Measurements from ENCODE around the gene DPP6. TPM values are rescaled to one million over a fixed set of nuclear protein-coding genes. Genes with fewer than 3 reads are reported as not detected.
A peak's percentile ranks its signal among the peaks of the same experiment; 100 is the strongest.

DPP6 gene
- total RNA-seq, 2 experiments from 2014 or later, result not detected

GRCh38 chr7:154827007-154827406, 774.8 kb downstream of the DPP6 start:
- H3K27ac ChIP-seq (ENCODE audit: low read depth, low read length, poor library complexity, severe bottlenecking), result no peak overlapping the region
- intact Hi-C loops (cut with micrococcal nuclease; ENCODE audit: unreplicated experiment), result no loop called here
- H3K9me2 ChIP-seq (ENCODE audit: insufficient read depth, low read length), result no peaks in the 10 kb centered on the region
- H4K20me1 ChIP-seq (ENCODE audit: insufficient read depth, low read length), result no peaks in the 10 kb centered on the region
- no peaks in the 10 kb centered on the region for H3K9me3 ChIP-seq (ENCODE audit: low read length)
- no peak for DNase-seq (ENCODE audit: low spot score)
- no peaks in the 10 kb centered on the region for H3K79me2 ChIP-seq (ENCODE audit: insufficient read depth, low read depth, low read length)
- H3K4me3 ChIP-seq (ENCODE audit: low read depth, low read length, poor library complexity, severe bottlenecking), result no peak overlapping the region
- ChIA-PET POLR2A (no interaction called here), CTCF (ENCODE audit: unreplicated experiment) (no interaction called here)
- TF ChIP-seq CTCF (conservative IDR thresholded peaks at IDR 0.05; ENCODE audit: low read length), result no peak
- TF ChIP-seq EZH2phosphoT487 (IDR thresholded peaks at IDR 0.05; ENCODE audit: borderline replicate concordance, low read depth, low read length), result no peak
- no peaks in the 10 kb centered on the region for H3K36me3 ChIP-seq (ENCODE audit: insufficient read depth, low read length)
- no peak overlapping the region for H3K4me2 ChIP-seq (ENCODE audit: low read length)
- no peak overlapping the region for H2AFZ ChIP-seq (ENCODE audit: low read length)
- no peaks in the 10 kb centered on the region for H3K4me1 ChIP-seq (ENCODE audit: insufficient read depth, low read length, poor library complexity, severe bottlenecking)
- no TSS peak for BruUV-seq (replicated peaks)

DNA sequence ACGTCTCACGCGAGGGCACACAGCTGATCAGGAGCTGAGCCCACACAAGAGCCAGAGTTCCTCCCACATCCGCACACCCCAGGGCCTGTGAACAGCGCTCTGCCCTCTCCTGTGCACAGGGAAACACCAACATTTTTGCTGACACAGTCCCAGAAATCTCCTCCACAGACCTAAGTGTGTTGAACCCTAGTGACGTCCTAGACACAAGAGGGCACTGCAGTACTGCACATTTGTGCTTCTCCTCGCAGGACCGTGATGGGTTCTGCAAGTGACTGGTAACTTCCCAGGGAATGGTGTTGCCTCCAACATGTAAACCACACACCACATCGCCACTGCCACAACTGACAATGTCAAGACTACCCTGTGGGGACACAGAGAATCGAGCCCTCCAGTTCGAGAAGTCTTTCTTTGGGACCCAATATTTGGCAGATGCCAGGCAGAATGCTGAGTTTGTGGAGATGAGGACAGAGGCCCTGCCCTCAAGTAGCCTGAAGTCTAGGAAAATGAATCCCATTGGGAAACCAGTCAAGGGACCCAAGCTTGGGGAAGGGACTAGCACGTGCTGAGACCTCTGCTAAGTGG, 780.5 kb downstream of the DPP6 start:
- H3K36me3 ChIP-seq (ENCODE audit: insufficient read depth, low read length), result no peaks in the 10 kb centered on the region
- peak; percentile 60 for TF ChIP-seq CTCF (conservative IDR thresholded peaks at IDR 0.05; ENCODE audit: low read length)
- TF ChIP-seq EZH2phosphoT487 (IDR thresholded peaks at IDR 0.05; ENCODE audit: borderline replicate concordance, low read depth, low read length), result no peak
- intact Hi-C loops (cut with micrococcal nuclease; ENCODE audit: unreplicated experiment), result loop anchor here (1.0 to 5.0 kb wide), 3 partner anchors 81 to 512 kb away; no protein-coding TSS in a partner anchor
- H3K9me3 ChIP-seq (ENCODE audit: low read length), result no peaks in the 10 kb centered on the region
- H3K9me2 ChIP-seq (ENCODE audit: insufficient read depth, low read length), result no peaks in the 10 kb centered on the region
- no peaks in the 10 kb centered on the region for H3K79me2 ChIP-seq (ENCODE audit: insufficient read depth, low read depth, low read length)
- peaks cover 29% of the 10 kb centered on the region for H3K4me1 ChIP-seq (ENCODE audit: insufficient read depth, low read length, poor library complexity, severe bottlenecking)
- no TSS peak for BruUV-seq (replicated peaks)
- peak; percentile 53 for DNase-seq (ENCODE audit: low spot score)
- H4K20me1 ChIP-seq (ENCODE audit: insufficient read depth, low read length), result no peaks in the 10 kb centered on the region
- ChIA-PET POLR2A (no interaction called here), CTCF (ENCODE audit: unreplicated experiment) (interaction anchor here (0.7 to 1.2 kb wide), 2 partner anchors 121 to 518 kb away, joined by 3 to 4 read pairs; no protein-coding TSS in a partner anchor)
- H3K4me2 ChIP-seq (ENCODE audit: low read length), result no peak overlapping the region
- H3K27ac ChIP-seq (ENCODE audit: low read depth, low read length, poor library complexity, severe bottlenecking), result no peak overlapping the region
- H2AFZ ChIP-seq (ENCODE audit: low read length), result no peak overlapping the region
- H3K4me3 ChIP-seq (ENCODE audit: low read depth, low read length, poor library complexity, severe bottlenecking), result no peak overlapping the region

DNA sequence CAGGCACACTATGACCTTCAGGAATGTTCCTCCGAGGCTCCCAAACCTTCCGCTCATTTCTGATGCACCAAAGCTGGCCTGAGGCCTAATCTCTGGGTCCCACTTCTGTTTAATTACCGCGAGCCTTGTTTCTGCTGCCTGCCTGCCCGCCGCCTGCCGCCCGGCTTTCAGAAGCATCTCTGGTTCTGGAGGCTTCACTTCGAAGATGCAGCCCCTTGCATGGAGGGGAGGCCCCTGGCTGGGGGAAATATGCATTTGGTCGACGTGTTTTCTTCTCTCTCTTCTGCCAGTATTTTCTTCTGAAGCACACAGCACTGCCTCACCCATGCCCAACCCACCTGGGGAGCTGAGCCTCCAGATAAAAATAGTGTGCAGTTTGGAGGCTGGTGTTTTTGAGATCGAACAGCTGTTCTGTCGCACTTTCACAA, 783.8 kb downstream of the DPP6 start:
- Histone ChIP-seq H3K27ac (ENCODE audit: low read depth, low read length, poor library complexity, severe bottlenecking) (peak overlapping the region; percentile 72), H3K4me1 (ENCODE audit: insufficient read depth, low read length, poor library complexity, severe bottlenecking) (peaks cover 34% of the 10 kb centered on the region), H3K79me2 (ENCODE audit: insufficient read depth, low read depth, low read length) (no peaks in the 10 kb centered on the region), H3K4me2 (ENCODE audit: low read length) (peak overlapping the region; percentile 56), H2AFZ (ENCODE audit: low read length) (peak overlapping the region; percentile 62), H4K20me1 (ENCODE audit: insufficient read depth, low read length) (no peaks in the 10 kb centered on the region), H3K9me2 (ENCODE audit: insufficient read depth, low read length) (no peaks in the 10 kb centered on the region), H3K36me3 (ENCODE audit: insufficient read depth, low read length) (no peaks in the 10 kb centered on the region), H3K4me3 (ENCODE audit: low read depth, low read length, poor library complexity, severe bottlenecking) (peak overlapping the region; percentile 27), H3K9me3 (ENCODE audit: low read length) (no peaks in the 10 kb centered on the region)
- TF ChIP-seq CTCF (conservative IDR thresholded peaks at IDR 0.05; ENCODE audit: low read length), result no peak
- no peak for TF ChIP-seq EZH2phosphoT487 (IDR thresholded peaks at IDR 0.05; ENCODE audit: borderline replicate concordance, low read depth, low read length)
- ChIA-PET CTCF (ENCODE audit: unreplicated experiment) (no interaction called here), POLR2A (interaction anchor here (0.7 kb wide), 1 partner anchor 1772 kb away, joined by 3 read pairs; no protein-coding TSS in a partner anchor)
- intact Hi-C loops (cut with micrococcal nuclease; ENCODE audit: unreplicated experiment), result loop anchor here (2.0 to 5.0 kb wide), 3 partner anchors 27 to 171 kb away; no protein-coding TSS in a partner anchor
- no TSS peak for BruUV-seq (replicated peaks)
- DNase-seq (ENCODE audit: low spot score), result peak; percentile 65
